ENCODE results near the gene MAP3K14. TPM values are rescaled to one million over a fixed set of nuclear protein-coding genes. Genes with fewer than 3 reads are reported as not detected.

MAP3K14 gene
- total and polyA plus RNA-seq, 10 of the 15 experiments (the other 5 are each of a cell fraction or from before 2014, with no cell fraction given): 2.1 to 33.3 (median 19.7) TPM

DNA sequence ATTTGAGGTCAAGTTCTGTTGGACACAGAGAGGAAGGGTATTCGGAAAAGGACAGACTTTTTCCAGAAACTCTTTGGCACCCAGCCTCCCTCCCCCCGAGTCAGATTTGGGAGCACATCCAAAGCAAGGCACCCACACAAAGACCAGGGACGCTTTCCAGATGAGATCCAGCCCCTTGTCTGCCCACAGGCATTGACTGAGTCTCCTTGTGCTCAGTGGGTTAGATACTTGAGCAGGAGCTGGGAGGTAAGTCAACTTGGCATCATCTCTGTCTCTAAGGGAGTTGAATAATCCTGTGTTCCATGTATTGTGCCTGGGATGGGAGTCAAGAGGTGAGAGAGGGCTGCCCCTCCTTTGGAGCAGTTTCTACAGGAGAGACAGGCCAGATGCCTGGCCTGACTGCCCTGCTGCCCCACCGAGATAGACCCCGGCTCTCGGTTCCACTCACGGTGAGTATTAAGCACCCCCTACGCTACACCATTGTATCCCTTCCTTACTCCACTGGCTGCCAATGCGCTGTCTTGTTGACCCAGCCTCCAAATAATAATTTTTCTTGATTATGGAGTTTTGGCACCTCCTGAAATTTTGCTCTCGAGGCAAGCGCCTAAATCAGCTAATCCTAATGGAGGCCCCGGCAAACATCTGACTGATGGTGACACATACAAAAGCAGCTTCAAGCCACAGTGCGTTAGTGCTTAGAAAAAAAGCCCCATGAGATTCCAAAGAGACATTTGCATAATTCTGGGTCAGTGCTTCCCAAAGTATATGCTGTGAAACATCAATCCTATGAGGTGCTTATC lies 29.6 kb upstream of the MAP3K14 start:
- no peak for FAIRE-seq
- H3K9ac ChIP-seq (ENCODE audit: control insufficient read depth, insufficient read depth, low read length): no peak overlapping the region
- no peak overlapping the region for H2AFZ ChIP-seq (ENCODE audit: control insufficient read depth, low read depth, low read length)
- no peaks in the 10 kb centered on the region for H3K36me3 ChIP-seq (ENCODE audit: control insufficient read depth in 2 of 2, insufficient read depth in 2 of 2, low read length in 1 of 2)
- no peaks in the 10 kb centered on the region for H3K4me1 ChIP-seq (ENCODE audit: control insufficient read depth, insufficient read depth, low read length)
- WGBS (ENCODE audit: insufficient coverage, insufficient replicate concordance, low lambda C conversion rate, missing lambda C conversion rate): 80% methylated on average over 13 of the region's 13 CpGs
- H3K4me3 ChIP-seq: no peak overlapping the region
- H3K27me3 ChIP-seq (replicated peaks in 1 of 2; ENCODE audit: control insufficient read depth in 2 of 2, insufficient read depth in 2 of 2, low read length in 1 of 2): no peaks in the 10 kb centered on the region
- H3K9me3 ChIP-seq (replicated peaks; ENCODE audit: control insufficient read depth, insufficient read depth, low read length): no peaks in the 10 kb centered on the region; the same call in 1 of the 3 replicates
- no peaks in the 10 kb centered on the region for H3K79me2 ChIP-seq (ENCODE audit: control insufficient read depth, insufficient read depth, low read length)
- ChIA-PET RAD21 (ENCODE audit: unreplicated experiment) (interaction anchor here (1.2 kb wide), 1 partner anchor 30 kb away, joined by 3 read pairs; the partner anchor contains the start of gene MAP3K14), SMC1A (ENCODE audit: uncharacterized antibody, unreplicated experiment) (interaction anchor here (1.3 to 2.7 kb wide), 3 partner anchors 12 to 17 kb away, joined by 4 to 15 read pairs (median 4); no protein-coding TSS in a partner anchor), CTCF (interaction anchor here (0.9 to 1.9 kb wide), 5 partner anchors 10 to 70 kb away, joined by 3 to 5 read pairs (median 4); no protein-coding TSS in a partner anchor), POLR2A (interaction anchor here (1.5 kb wide), 1 partner anchor 10 kb away, joined by 3 read pairs; no protein-coding TSS in a partner anchor)
- no peaks in the 10 kb centered on the region for H4K20me1 ChIP-seq (ENCODE audit: control insufficient read depth, insufficient read depth)
- no peak for DNase-seq (ENCODE audit: low read depth, low spot score)
- H3K4me2 ChIP-seq (ENCODE audit: control insufficient read depth, insufficient read depth): no peak overlapping the region
- no peak overlapping the region for H3K27ac ChIP-seq (ENCODE audit: control insufficient read depth, insufficient read depth)
- no peak for ATAC-seq
- intact Hi-C loops (cut with micrococcal nuclease; ENCODE audit: unreplicated experiment): no loop called here
- in situ Hi-C loops (cut with MboI): no loop called here
- no TSS peak for BruUV-seq (replicated peaks)
- TF ChIP-seq RB1 (IDR thresholded peaks at IDR 0.05; ENCODE audit: borderline replicate concordance) (no peak), PAX5 (IDR thresholded peaks at IDR 0.05; ENCODE audit: borderline replicate concordance, low read depth, low read length) (no peak), IRF4 (IDR thresholded peaks at IDR 0.05; ENCODE audit: low read depth, low read length) (no peak), SRF (IDR thresholded peaks at IDR 0.05; ENCODE audit: low read depth in 2 of 2, low read length in 2 of 2) (no peak), CREM (IDR thresholded peaks at IDR 0.05; ENCODE audit: low read depth) (no peak), CEBPB (IDR thresholded peaks at IDR 0.05; ENCODE audit: borderline replicate concordance in 1 of 2, low read depth in 2 of 2, low read length in 2 of 2) (no peak), ZBED1 (IDR thresholded peaks at IDR 0.05; ENCODE audit: borderline replicate concordance) (no peak), MEF2A (IDR thresholded peaks at IDR 0.05; ENCODE audit: insufficient read depth, low read depth, low read length) (no peak), POLR2A (IDR thresholded peaks at IDR 0.05; ENCODE audit: low read depth, low read length) (no peak)
- TF ChIP-seq, protein P1, sequence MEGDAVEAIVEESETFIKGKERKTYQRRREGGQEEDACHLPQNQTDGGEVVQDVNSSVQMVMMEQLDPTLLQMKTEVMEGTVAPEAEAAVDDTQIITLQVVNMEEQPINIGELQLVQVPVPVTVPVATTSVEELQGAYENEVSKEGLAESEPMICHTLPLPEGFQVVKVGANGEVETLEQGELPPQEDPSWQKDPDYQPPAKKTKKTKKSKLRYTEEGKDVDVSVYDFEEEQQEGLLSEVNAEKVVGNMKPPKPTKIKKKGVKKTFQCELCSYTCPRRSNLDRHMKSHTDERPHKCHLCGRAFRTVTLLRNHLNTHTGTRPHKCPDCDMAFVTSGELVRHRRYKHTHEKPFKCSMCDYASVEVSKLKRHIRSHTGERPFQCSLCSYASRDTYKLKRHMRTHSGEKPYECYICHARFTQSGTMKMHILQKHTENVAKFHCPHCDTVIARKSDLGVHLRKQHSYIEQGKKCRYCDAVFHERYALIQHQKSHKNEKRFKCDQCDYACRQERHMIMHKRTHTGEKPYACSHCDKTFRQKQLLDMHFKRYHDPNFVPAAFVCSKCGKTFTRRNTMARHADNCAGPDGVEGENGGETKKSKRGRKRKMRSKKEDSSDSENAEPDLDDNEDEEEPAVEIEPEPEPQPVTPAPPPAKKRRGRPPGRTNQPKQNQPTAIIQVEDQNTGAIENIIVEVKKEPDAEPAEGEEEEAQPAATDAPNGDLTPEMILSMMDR (IDR thresholded peaks at IDR 0.05 in 2 of 3, conservative IDR thresholded peaks at IDR 0.05 in 1 of 3; ENCODE audit: control insufficient read depth in 2 of 3, extremely low read depth in 1 of 3, insufficient read depth in 1 of 3, low read depth in 3 of 3, low read length in 3 of 3): no peak
- TF ChIP-seq, protein P2, sequence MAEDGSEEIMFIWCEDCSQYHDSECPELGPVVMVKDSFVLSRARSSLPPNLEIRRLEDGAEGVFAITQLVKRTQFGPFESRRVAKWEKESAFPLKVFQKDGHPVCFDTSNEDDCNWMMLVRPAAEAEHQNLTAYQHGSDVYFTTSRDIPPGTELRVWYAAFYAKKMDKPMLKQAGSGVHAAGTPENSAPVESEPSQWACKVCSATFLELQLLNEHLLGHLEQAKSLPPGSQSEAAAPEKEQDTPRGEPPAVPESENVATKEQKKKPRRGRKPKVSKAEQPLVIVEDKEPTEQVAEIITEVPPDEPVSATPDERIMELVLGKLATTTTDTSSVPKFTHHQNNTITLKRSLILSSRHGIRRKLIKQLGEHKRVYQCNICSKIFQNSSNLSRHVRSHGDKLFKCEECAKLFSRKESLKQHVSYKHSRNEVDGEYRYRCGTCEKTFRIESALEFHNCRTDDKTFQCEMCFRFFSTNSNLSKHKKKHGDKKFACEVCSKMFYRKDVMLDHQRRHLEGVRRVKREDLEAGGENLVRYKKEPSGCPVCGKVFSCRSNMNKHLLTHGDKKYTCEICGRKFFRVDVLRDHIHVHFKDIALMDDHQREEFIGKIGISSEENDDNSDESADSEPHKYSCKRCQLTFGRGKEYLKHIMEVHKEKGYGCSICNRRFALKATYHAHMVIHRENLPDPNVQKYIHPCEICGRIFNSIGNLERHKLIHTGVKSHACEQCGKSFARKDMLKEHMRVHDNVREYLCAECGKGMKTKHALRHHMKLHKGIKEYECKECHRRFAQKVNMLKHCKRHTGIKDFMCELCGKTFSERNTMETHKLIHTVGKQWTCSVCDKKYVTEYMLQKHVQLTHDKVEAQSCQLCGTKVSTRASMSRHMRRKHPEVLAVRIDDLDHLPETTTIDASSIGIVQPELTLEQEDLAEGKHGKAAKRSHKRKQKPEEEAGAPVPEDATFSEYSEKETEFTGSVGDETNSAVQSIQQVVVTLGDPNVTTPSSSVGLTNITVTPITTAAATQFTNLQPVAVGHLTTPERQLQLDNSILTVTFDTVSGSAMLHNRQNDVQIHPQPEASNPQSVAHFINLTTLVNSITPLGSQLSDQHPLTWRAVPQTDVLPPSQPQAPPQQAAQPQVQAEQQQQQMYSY (CRISPR knock-in tag; IDR thresholded peaks at IDR 0.05): no peak
- TF ChIP-seq, protein P3, sequence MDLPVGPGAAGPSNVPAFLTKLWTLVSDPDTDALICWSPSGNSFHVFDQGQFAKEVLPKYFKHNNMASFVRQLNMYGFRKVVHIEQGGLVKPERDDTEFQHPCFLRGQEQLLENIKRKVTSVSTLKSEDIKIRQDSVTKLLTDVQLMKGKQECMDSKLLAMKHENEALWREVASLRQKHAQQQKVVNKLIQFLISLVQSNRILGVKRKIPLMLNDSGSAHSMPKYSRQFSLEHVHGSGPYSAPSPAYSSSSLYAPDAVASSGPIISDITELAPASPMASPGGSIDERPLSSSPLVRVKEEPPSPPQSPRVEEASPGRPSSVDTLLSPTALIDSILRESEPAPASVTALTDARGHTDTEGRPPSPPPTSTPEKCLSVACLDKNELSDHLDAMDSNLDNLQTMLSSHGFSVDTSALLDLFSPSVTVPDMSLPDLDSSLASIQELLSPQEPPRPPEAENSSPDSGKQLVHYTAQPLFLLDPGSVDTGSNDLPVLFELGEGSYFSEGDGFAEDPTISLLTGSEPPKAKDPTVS (IDR thresholded peaks at IDR 0.05; ENCODE audit: low read depth, low read length): no peak

All from GM12878 (cell line).